Fibroblast of lung (primary cell): ENCODE results near the gene TTLL4. TPM values are rescaled to one million over a fixed set of nuclear protein-coding genes. Genes with fewer than 3 reads are reported as not detected.

ENCODE experiments used
- DNase-seq, 2 donors: peaks; one replicate each; pipeline versions ENCODE4 v3.0.0 to v3.0.0-alpha.2; 2010; ENCODE audit warnings: low read depth in 2 of 2
- H2AFZ ChIP-seq: 2 replicates; pipeline ENCODE4 v1.5.1; 2012; ENCODE audit warnings: low read length, control low read depth, inconsistent platforms
- H3K27ac ChIP-seq: 2 replicates; pipeline ENCODE4 v1.5.1; 2011; ENCODE audit warnings: low read length, control low read depth; ENCODE audit not compliant: insufficient read depth
- H3K27me3 ChIP-seq: 2 replicates; pipeline ENCODE4 v1.5.1; 2011; ENCODE audit warnings: mild to moderate bottlenecking, low read length; ENCODE audit not compliant: control insufficient read depth, insufficient read depth
- H3K36me3 ChIP-seq: 2 replicates; pipeline ENCODE4 v1.5.1; 2011; ENCODE audit warnings: low read length; ENCODE audit not compliant: control insufficient read depth, insufficient read depth
- H3K4me1 ChIP-seq: 2 replicates; pipeline ENCODE4 v1.5.1; 2011; ENCODE audit warnings: low read length; ENCODE audit not compliant: control insufficient read depth, insufficient read depth; ENCODE audit errors: extremely low read depth
- H3K4me2 ChIP-seq: 2 replicates; pipeline ENCODE4 v1.5.1; 2011; ENCODE audit warnings: low read length, control low read depth; ENCODE audit not compliant: insufficient read depth; ENCODE audit errors: extremely low read depth
- H3K4me3 ChIP-seq, 4 experiments: fragments of 200-600 bp in 1 of 4; sonication (generic) in 1 of 4; replicated peaks in 1 of 4; 2 replicates each; pipeline ENCODE4 v1.5.1; 2011 to 2016; ENCODE audit warnings: low read length in 4 of 4, low read depth in 3 of 4, mild to moderate bottlenecking in 3 of 4, control low read depth in 2 of 4, inconsistent platforms in 1 of 4, mixed read lengths in 1 of 4; ENCODE audit not compliant: insufficient read depth in 1 of 4; ENCODE audit errors: control extremely low read depth in 1 of 4
- H3K79me2 ChIP-seq: 2 replicates; pipeline ENCODE4 v1.5.1; 2012; ENCODE audit warnings: mild to moderate bottlenecking, low read length, inconsistent platforms; ENCODE audit not compliant: control insufficient read depth, insufficient read depth
- H3K9ac ChIP-seq: 2 replicates; pipeline ENCODE4 v1.5.1; 2011; ENCODE audit warnings: mild to moderate bottlenecking, low read length, control low read depth; ENCODE audit not compliant: insufficient read depth
- H3K9me3 ChIP-seq: 2 replicates; pipeline ENCODE4 v1.5.1; 2012; ENCODE audit warnings: low read depth, low read length; ENCODE audit not compliant: control insufficient read depth, insufficient read depth
- H4K20me1 ChIP-seq: 2 replicates; pipeline ENCODE4 v1.5.1; 2011; ENCODE audit warnings: low read length; ENCODE audit not compliant: control insufficient read depth, insufficient read depth; ENCODE audit errors: extremely low read depth
- EZH2 ChIP-seq: IDR thresholded peaks from 2 replicates; pipeline ENCODE4 v1.5.1; 2012; ENCODE audit warnings: low read length, control low read depth, mild to moderate bottlenecking; ENCODE audit errors: missing control alignments
- polyA plus RNA-seq, 2 donors: library from polyadenylated mRNA; depleted of rRNA in 1 of 2; stranded (reverse) in 1 of 2; unstranded in 1 of 2; fragments of >200 nt; gene quantifications; 2 replicates each; pipeline ENCODE4 v1.2.1, GENCODE V29; 2011 to 2012; ENCODE audit warnings: missing spikeins in 1 of 2
- total RNA-seq: library from RNA; depleted of rRNA; stranded (reverse); fragments of >200 nt; gene quantifications from 2 replicates; pipeline ENCODE4 v1.2.1, GENCODE V29; 2014
- TF ChIP-seq, protein P1 (sequence below), 2 donors: IDR thresholded peaks in 1 of 2; conservative IDR thresholded peaks in 1 of 2; 1 replicate in 1 of 2; 2 replicates in 1 of 2; pipeline ENCODE4 v1.5.1; 2011 to 2012; ENCODE audit warnings: low read length in 2 of 2, control low read depth in 1 of 2, inconsistent platforms in 1 of 2, low read depth in 1 of 2, mild to moderate bottlenecking in 1 of 2

Gene TTLL4
- total and polyA plus RNA-seq, 2 donors (not counting 1 experiment from before 2014, with no cell fraction given), result 6.1 to 9.4 TPM

DNA sequence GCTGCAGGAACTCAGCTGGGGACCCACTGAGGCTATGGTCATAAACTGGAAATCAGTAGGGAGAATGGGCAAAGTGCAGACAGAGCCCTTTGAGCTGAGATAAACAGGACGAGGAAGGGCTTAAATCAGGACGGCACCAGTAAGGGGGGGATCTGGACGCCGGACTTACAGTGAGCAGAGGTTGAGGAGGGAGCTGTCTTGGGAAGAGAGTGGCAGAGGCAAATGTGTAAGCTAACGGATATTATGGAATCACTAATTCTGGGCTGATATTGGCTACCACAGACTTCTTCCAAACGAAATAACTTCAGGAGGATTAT, 71.9 kb downstream of the TTLL4 start:
- peak overlapping the region; percentile 77 for H2AFZ ChIP-seq
- peak overlapping the region; percentile 62 for H3K9ac ChIP-seq
- H3K27ac ChIP-seq, result no peak overlapping the region
- H3K36me3 ChIP-seq, result no peaks in the 10 kb centered on the region
- no peaks in the 10 kb centered on the region for H4K20me1 ChIP-seq
- H3K79me2 ChIP-seq, result no peaks in the 10 kb centered on the region
- peak overlapping the region; percentile 53 to 83 (median 68) for H3K4me3 ChIP-seq
- peak overlapping the region; percentile 72 for H3K4me2 ChIP-seq
- H3K9me3 ChIP-seq, result no peaks in the 10 kb centered on the region
- peak in 1 of 2 donors; percentile 22 for DNase-seq
- H3K27me3 ChIP-seq, result peaks cover 2% of the 10 kb centered on the region
- TF ChIP-seq, protein P1, sequence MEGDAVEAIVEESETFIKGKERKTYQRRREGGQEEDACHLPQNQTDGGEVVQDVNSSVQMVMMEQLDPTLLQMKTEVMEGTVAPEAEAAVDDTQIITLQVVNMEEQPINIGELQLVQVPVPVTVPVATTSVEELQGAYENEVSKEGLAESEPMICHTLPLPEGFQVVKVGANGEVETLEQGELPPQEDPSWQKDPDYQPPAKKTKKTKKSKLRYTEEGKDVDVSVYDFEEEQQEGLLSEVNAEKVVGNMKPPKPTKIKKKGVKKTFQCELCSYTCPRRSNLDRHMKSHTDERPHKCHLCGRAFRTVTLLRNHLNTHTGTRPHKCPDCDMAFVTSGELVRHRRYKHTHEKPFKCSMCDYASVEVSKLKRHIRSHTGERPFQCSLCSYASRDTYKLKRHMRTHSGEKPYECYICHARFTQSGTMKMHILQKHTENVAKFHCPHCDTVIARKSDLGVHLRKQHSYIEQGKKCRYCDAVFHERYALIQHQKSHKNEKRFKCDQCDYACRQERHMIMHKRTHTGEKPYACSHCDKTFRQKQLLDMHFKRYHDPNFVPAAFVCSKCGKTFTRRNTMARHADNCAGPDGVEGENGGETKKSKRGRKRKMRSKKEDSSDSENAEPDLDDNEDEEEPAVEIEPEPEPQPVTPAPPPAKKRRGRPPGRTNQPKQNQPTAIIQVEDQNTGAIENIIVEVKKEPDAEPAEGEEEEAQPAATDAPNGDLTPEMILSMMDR (conservative IDR thresholded peaks at IDR 0.05 in 1 of 2, IDR thresholded peaks at IDR 0.05 in 1 of 2; ENCODE audit: low read depth in 1 of 2, low read length in 2 of 2), result no peak
- no peak for TF ChIP-seq EZH2
- H3K4me1 ChIP-seq, result peaks cover 2% of the 10 kb centered on the region

DNA sequence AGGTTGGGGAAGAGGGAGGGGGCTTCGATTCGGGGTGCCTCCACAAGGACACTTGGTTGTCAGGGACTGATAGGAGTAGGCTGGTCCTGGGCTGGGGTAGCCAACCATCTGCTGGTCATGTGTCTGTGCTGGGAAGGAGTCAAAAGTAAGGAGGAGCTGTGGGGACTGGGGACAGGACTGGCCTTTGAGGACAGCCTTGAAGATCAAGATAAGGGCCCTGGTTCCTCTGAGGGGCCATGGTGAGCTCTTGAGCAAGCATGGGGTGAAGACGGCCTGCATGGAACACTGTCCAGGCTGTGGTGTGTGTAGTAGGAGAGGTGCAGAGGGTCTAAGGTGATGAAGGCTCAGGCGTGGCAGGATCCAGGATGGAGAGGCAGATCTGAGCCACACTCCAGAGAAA, 73.1 kb downstream of the TTLL4 start:
- TF ChIP-seq, protein P1 (conservative IDR thresholded peaks at IDR 0.05 in 1 of 2, IDR thresholded peaks at IDR 0.05 in 1 of 2; ENCODE audit: low read depth in 1 of 2, low read length in 2 of 2), result no peak
- no peak for TF ChIP-seq EZH2
- no peak overlapping the region for H3K27ac ChIP-seq
- peak overlapping the region in 1 of 4 experiments; percentile 20 for H3K4me3 ChIP-seq
- H2AFZ ChIP-seq, result no peak overlapping the region
- peaks cover 2% of the 10 kb centered on the region for H3K4me1 ChIP-seq
- no peak overlapping the region for H3K9ac ChIP-seq
- no peaks in the 10 kb centered on the region for H3K36me3 ChIP-seq
- no peak overlapping the region for H3K4me2 ChIP-seq
- H3K9me3 ChIP-seq, result no peaks in the 10 kb centered on the region
- H3K27me3 ChIP-seq, result peaks cover 2% of the 10 kb centered on the region
- H3K79me2 ChIP-seq, result no peaks in the 10 kb centered on the region
- DNase-seq, result no peak
- no peaks in the 10 kb centered on the region for H4K20me1 ChIP-seq

DNA sequence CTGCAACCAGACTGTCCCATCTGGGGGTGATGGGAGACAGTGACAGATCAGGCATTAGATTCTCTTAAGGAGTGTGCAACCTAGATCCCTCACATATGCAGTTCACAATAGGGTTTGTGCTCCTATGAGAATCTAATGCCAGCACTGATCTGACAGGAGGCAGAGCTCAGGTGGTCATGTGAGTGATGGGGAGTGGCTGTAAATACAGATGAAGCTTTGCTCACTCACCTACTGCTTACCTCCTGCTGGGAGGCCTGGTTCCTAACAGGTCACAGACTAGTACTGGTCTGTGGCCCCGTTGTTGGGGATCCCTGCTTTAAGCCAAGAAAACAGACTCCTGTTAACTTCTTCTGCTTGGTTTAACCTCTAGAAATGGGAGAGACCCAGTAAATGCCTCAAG, 74.5 kb downstream of the TTLL4 start:
- Histone ChIP-seq H3K4me1 (peaks cover 2% of the 10 kb centered on the region), H4K20me1 (no peaks in the 10 kb centered on the region), H3K36me3 (no peaks in the 10 kb centered on the region), H3K4me2 (no peak overlapping the region), H3K4me3 (no peak overlapping the region), H2AFZ (no peak overlapping the region), H3K79me2 (no peaks in the 10 kb centered on the region), H3K27me3 (peaks cover 2% of the 10 kb centered on the region), H3K9ac (no peak overlapping the region), H3K27ac (no peak overlapping the region), H3K9me3 (no peaks in the 10 kb centered on the region)
- no peak for DNase-seq
- no peak for TF ChIP-seq EZH2
- TF ChIP-seq, protein P1 (conservative IDR thresholded peaks at IDR 0.05 in 1 of 2, IDR thresholded peaks at IDR 0.05 in 1 of 2; ENCODE audit: low read depth in 1 of 2, low read length in 2 of 2), result no peak
